Uterus (tissue), 4 donors: ENCODE measurements around the gene KCNMA1. TPM values are rescaled to one million over a fixed set of nuclear protein-coding genes. Genes with fewer than 3 reads are reported as not detected.
A peak's percentile ranks its signal among the peaks of the same experiment; 100 is the strongest.

Experiments
- DNase-seq, 2 donors: peaks; one replicate each; pipeline ENCODE4 v3.0.0-alpha.2; 2019 to 2020
- H3K27ac ChIP-seq, 2 donors: fragments of 200-600 bp; sonication (generic); 1 replicate in 1 of 2; 2 replicates in 1 of 2; pipeline ENCODE4 v1.5.1; 2016 to 2018
- H3K27me3 ChIP-seq, 2 donors: fragments of 200-600 bp; sonication (generic); one replicate each; pipeline ENCODE4 v1.5.1; 2018 to 2019; ENCODE audit warnings: control low read depth in 1 of 2
- H3K36me3 ChIP-seq, 2 donors: fragments of 200-600 bp; sonication (generic); one replicate each; pipeline ENCODE4 v1.5.1; 2019; ENCODE audit warnings: control low read depth in 1 of 2
- H3K4me1 ChIP-seq, 2 donors: fragments of 200-600 bp; sonication (generic); one replicate each; pipeline ENCODE4 v1.5.1; 2018 to 2019; ENCODE audit warnings: control low read depth in 1 of 2
- H3K4me3 ChIP-seq, 2 donors: fragments of 200-600 bp; sonication (generic); 1 replicate in 1 of 2; 2 replicates in 1 of 2; pipeline ENCODE4 v1.5.1; 2018 to 2019; ENCODE audit warnings: mild to moderate bottlenecking in 1 of 2
- H3K9me3 ChIP-seq, 2 donors: fragments of 200-600 bp; sonication (generic); one replicate each; pipeline ENCODE4 v1.5.1; 2019; ENCODE audit warnings: control low read depth in 1 of 2
- CTCF ChIP-seq, 4 experiments: fragments of 200-600 bp in 2 of 4; fragments of 450-650 bp in 2 of 4; sonication (generic) in 2 of 4; IDR thresholded peaks; one replicate each; pipeline ENCODE4 v1.5.1; 2016 to 2019; ENCODE audit warnings: antibody characterized with exemption in 4 of 4, mild to moderate bottlenecking in 2 of 4, moderate library complexity in 1 of 4
- POLR2A ChIP-seq, 2 donors: fragments of 450-650 bp; IDR thresholded peaks; one replicate each; pipeline ENCODE4 v1.6.1; 2016; ENCODE audit warnings: antibody characterized with exemption in 2 of 2, mild to moderate bottlenecking in 1 of 2, moderate library complexity in 1 of 2
- intact Hi-C: fragments of 100-400 bp; cut with DNase I; formaldehyde crosslinking; loops from one replicate; pipeline ENCODE4 v1.15.1; 2023; ENCODE audit warnings: low total_unique reads
- total RNA-seq, 4 donors: library from RNA; depleted of rRNA in 3 of 4; stranded (reverse); fragments of >200 nt in 3 of 4; gene quantifications; one replicate each; pipeline versions ENCODE4 v1.1.0 to v1.2.4, GENCODE V29; 2014 to 2023
- donor health status: DM: yes; HTN: yes; CAD: no.

KCNMA1 gene
- total RNA-seq, 4 donors from 2014 or later = 86.2 to 236 (median 164) TPM

GRCh38 chr10:77261146-77261545 is 376.5 kb downstream of the KCNMA1 start:
- Histone ChIP-seq H3K27me3 (no peaks in the 10 kb centered on the region), H3K4me1 (no peaks in the 10 kb centered on the region), H3K4me3 (no peak overlapping the region), H3K9me3 (no peaks in the 10 kb centered on the region), H3K27ac (no peak overlapping the region), H3K36me3 (no peaks in the 10 kb centered on the region)
- TF ChIP-seq POLR2A (IDR thresholded peaks at IDR 0.05) (no peak), CTCF (IDR thresholded peaks at IDR 0.05) (no peak)
- no peak for DNase-seq
- intact Hi-C loops = no loop called here

- H3K27ac ChIP-seq = peak overlapping the region in 1 of 2 donors; percentile 33
- H3K9me3 ChIP-seq = no peaks in the 10 kb centered on the region
- H3K4me3 ChIP-seq = no peak overlapping the region
- no peak for DNase-seq
- H3K4me1 ChIP-seq = no peaks in the 10 kb centered on the region
- intact Hi-C loops = no loop called here
- TF ChIP-seq POLR2A (IDR thresholded peaks at IDR 0.05) = no peak
- no peak for TF ChIP-seq CTCF (IDR thresholded peaks at IDR 0.05)
- H3K36me3 ChIP-seq = no peaks in the 10 kb centered on the region
- no peaks in the 10 kb centered on the region for H3K27me3 ChIP-seq
Observed at GRCh38 chr10:77259171-77259874, 378.3 kb downstream of the KCNMA1 start.

GRCh38 chr10:77256346-77256745 is 381.3 kb downstream of the KCNMA1 start:
- TF ChIP-seq POLR2A (IDR thresholded peaks at IDR 0.05) (no peak), CTCF (IDR thresholded peaks at IDR 0.05) (no peak)
- Histone ChIP-seq H3K9me3 (no peaks in the 10 kb centered on the region), H3K27ac (no peak overlapping the region), H3K27me3 (no peaks in the 10 kb centered on the region), H3K4me3 (no peak overlapping the region), H3K36me3 (no peaks in the 10 kb centered on the region), H3K4me1 (no peaks in the 10 kb centered on the region)
- no peak for DNase-seq
- intact Hi-C loops = no loop called here

GRCh38 chr10:77253556-77254064 is 384.0 kb downstream of the KCNMA1 start:
- no peaks in the 10 kb centered on the region for H3K4me1 ChIP-seq
- intact Hi-C loops = no loop called here
- H3K27ac ChIP-seq = peak overlapping the region in 1 of 2 donors; percentile 26
- H3K36me3 ChIP-seq = no peaks in the 10 kb centered on the region
- TF ChIP-seq CTCF (IDR thresholded peaks at IDR 0.05) = no peak
- TF ChIP-seq POLR2A (IDR thresholded peaks at IDR 0.05) = no peak
- no peak overlapping the region for H3K4me3 ChIP-seq
- no peaks in the 10 kb centered on the region for H3K27me3 ChIP-seq
- no peak for DNase-seq
- H3K9me3 ChIP-seq = no peaks in the 10 kb centered on the region

- no peaks in the 10 kb centered on the region for H3K4me1 ChIP-seq
- H3K27me3 ChIP-seq = no peaks in the 10 kb centered on the region
- H3K36me3 ChIP-seq = no peaks in the 10 kb centered on the region
- TF ChIP-seq POLR2A (IDR thresholded peaks at IDR 0.05) (no peak), CTCF (IDR thresholded peaks at IDR 0.05) (no peak)
- H3K27ac ChIP-seq = peak overlapping the region; percentile 26 to 39
- H3K4me3 ChIP-seq = no peak overlapping the region
- no peak for DNase-seq
- no peaks in the 10 kb centered on the region for H3K9me3 ChIP-seq
- intact Hi-C loops = no loop called here
Observed at GRCh38 chr10:77253147-77253545, 384.5 kb downstream of the KCNMA1 start.
